SK-N-MC (cell line): ENCODE data around the gene IREB2.

Experiments used
- EZH2 ChIP-seq: fragments of 200-600 bp; sonication (generic); IDR thresholded peaks from one replicate; pipeline ENCODE4 v1.6.1; 2017; ENCODE audit warnings: antibody characterized with exemption
- POLR2AphosphoS5 ChIP-seq: IDR thresholded peaks from 2 replicates; pipeline ENCODE4 v1.6.1; 2012; ENCODE audit warnings: mild to moderate bottlenecking, low read depth, low read length, borderline replicate concordance

- TF ChIP-seq POLR2AphosphoS5 (no peak), EZH2 (no peak)
Measured at GRCh38 chr15:78541744-78542034, 103.7 kb downstream of the IREB2 start.
